ENCODE results near the gene ACSF2.
"Not testable (repeated sequence)": the region's sequence is repeated elsewhere in the genome, so short reads cannot be mapped to it uniquely, and the experiment has no call there.

The ACSF2 gene

GRCh38 chr17:50412188-50412732 is 13.8 kb upstream of the ACSF2 start:
- DNase-seq (ENCODE audit: low read depth): no peak

DNA sequence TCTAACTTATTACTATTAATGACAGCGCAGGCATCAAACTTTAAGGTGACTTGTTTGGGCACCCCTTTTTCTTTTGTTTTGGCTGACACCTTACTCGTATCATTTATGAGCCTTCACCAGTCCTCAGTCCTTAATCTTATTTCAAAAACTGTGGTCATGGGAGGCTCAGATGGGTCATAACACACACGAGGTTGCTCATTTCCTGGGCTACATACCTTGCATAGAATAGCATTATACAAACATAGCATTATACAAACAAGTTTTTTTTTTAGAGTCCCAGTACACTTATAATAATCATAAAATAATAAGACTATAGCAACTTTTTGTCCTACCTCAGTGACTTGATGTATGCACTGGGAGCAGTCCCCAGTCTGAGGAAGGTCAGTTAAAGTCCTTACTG is 11.2 kb upstream of the ACSF2 start:
- no peak for DNase-seq (ENCODE audit: low read depth)

DNA sequence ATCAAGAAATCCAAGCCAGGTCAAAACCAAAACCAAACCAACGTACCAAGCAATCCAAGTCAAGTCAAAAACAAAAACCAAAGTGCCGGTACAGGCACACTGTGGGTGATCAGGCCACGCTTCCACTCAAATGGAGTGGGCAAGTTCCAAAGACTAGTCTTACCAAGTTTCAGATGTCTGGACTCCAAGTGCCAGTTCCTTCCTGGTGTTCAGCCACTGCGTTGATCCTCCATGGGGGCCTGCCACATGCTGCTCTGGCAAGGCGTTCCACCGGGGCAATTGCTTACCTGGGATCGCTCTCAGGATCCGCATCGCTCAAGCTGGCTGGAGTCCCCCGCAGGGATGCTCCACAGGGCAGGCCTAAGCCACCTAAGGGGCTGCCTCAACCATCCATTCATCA is 6.4 kb upstream of the ACSF2 start:
- DNase-seq (ENCODE audit: low read depth): not testable (repeated sequence)

DNA sequence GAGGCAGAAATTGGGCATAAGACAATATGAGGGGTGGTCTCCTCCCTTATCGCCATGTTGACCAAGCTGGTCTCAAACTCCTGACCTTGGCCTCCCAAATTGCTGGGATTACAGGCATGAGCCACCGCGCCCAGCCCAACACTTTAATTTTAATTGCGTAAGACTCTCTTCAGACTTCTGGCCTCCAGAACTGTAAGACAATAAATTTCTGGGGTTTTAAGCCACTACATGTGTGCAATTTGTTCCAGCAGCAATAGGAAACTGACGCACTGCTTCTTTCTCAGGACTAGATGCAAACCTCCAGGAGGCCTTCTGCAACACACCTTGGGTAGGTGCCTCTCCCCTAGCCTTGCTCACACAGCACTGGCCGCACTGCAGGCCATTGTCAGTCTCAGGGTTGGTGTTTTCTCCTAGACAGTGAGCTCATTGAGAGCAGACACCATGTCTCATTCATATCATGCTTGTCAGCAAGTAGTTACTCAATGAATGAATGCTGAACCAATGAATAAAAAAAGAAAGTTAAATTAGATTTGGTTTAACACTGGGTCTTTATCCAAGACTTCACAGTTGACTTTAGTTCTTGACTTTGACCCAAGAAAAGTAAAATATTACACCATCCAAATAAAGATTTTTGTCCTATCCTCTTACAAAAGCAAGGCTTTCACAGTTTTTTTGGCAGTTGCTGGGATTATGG is 5.5 kb upstream of the ACSF2 start:
- DNase-seq (ENCODE audit: low read depth): no peak

DNA sequence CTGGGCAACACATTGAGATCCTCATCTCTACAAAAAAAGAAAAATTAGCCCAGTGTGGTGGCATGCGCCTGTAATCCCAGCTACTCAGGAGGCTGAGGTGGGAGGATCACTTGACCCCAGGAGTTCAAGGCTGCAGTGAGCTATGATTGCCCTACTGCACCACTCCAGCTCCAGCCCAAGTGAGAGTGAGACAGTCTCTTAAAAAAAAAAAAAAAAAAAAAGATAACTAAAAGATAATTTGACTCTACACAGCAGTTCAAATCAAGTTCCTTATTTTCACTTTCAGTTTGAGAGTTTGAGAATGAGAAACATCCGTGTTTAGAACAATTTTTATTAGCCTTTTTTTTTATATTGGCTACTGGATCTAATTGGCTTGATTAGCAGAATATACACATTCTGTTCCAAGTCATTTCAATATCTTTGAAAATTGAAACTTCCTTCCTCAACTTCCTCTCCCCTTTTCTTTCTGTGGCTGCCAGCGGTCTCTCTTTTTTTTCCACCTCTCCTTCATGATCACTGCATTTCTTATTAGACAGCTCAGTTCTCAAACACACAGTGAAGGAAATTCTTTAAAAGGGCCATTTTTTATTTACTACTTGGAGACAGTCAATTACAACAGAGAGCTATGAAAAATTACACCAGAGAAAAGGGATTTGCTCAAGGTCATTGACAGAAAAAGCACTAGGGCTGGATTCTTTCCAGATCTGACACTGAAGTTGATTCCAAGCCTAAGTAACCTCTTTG is 4.5 kb upstream of the ACSF2 start:
- no peak for DNase-seq (ENCODE audit: low read depth)

- DNase-seq (ENCODE audit: low read depth): no peak
These were observed 3.3 kb upstream of the ACSF2 start for GRCh38 chr17:50422738-50423137.

- DNase-seq (ENCODE audit: low read depth): no peak
These were observed 2.4 kb upstream of the ACSF2 start for GRCh38 chr17:50423553-50424159.

DNA sequence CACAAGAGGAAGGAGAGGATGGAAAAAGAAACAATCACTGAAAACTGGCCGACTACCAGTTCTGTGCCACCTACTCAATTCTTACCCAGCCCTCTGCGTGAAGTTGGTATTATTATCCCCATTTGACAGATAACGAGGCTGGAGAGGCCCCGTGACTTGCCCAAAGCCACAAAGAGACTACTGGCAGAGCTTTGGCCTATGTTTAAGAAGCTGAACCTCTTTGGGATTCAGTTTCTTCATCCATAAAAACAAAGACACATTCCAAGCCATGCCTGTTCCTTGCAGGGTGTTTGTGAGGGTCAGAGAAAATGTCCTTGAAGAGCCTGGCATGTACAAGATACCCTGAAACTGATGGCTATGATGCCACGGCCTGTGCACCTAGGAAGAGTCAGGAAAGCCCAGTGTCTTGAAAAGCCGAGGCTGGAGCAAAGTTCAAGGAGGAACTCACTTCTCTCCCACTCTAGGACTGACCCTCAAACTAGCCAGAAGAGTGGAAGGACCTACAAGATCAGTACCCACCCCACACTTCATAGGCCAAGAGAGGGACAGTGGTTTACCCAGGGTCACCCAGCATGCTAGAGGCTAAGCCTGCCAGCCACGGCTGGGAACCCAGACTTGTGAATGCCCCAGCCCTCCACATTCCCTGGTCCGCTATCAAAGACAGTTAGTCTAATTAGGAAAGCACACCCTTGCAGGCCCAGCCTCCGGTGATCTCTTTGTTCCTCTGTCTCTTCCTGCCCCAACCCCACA is 1.6 kb upstream of the ACSF2 start:
- DNase-seq (ENCODE audit: low read depth): no peak

DNA sequence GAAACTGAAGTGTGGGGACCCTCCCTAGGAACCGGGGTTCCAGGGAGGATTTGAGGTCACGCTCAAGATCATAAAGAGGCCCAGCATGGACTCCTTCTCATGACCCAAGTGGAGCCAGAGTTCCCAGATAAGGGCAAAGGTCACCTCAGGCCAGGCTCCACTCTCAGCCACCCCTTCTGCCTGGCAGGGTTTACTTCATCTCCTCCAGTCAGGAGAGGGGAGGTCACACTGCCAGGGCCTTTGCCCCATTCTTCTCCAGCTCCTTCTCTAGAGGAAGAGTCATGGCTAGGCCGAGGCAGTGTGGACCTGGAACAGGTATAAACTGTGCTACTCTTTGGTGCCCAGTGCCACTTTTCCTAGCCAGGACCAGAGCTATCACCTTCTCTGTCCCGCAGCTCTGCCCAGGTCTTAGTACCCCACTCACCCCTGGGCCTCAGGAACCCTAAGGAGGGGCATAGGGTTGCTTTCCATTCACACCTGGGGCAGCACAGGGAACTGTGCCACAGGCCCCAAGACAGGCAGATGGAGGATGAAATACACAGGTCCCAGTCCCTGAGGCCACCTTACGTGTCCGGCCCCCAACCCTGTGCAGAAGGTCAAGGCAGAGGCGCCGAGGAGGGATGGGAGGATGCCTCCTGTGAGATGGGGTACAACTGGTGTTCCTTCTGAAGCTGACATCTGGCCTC is 879 bp upstream of the ACSF2 start:
- DNase-seq (ENCODE audit: low read depth): no peak

GRCh38 chr17:50426472-50426782 is 409 bp downstream of the ACSF2 start:
- DNase-seq (ENCODE audit: low read depth): no peak

DNA sequence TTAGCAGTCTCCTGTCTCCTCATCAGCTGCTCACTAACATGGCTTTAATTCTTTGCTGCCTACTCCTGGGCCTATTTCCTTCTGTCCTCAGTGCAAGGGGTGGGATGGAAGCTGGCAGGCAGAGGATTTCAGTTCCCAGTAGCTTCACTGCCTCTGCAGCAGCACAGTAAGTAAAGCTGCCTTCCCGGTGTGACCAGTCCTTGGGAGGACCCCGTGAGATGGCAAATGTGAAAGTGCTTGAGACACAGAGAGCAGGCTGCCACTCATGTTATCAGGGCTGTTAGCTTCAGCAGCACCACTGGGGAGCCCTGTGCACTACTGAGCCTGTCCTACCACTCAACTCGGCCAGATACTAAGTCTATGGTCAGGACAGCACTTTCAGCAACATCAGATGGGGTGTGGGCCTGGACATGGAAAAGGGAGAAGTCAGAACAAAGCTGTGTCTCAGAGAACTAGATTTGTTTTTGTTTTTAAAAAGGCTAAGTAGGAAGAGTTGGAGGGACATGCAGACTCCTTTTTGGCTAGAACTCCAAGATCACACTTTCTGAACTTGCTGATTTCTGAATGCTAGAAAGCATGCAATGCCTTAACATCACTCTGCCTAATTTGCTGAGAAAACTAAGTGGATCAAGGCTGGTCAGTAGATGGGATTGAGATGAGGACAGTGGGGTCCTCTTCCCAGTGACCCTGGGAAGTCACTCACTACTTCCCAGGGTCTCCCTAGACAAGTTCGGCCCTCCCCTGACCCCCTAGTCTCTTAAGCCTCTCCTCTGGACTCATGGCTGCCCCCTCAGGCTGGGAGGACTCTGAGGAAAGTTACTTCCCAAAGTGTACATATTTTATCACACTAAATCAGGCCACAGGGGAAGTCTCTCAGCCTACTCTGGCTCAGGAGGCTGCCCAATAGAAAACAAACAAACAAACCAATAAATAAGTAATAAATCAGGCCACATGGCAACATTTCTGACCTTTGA is 1.1 kb downstream of the ACSF2 start:
- DNase-seq (ENCODE audit: low read depth): no peak

DNA sequence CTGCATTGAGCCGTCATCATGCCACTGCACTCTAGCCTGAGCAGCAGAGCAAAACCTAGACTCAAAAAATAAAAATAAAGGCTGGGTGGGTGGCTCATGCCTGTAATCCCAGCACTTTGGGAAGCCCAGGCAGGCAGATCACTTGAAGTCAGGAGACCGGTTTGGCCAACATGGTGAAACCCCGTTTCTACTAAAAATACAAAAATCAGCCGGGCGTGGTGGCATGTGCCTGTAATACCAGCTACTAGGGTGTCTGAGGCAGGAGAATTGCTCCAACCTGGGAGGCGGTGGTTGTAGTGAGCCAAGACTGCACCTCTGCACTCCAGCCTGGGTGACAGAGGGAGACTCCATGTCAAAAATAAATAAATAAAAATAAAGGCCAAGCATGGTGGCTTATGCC is 2.1 kb downstream of the ACSF2 start:
- DNase-seq (ENCODE audit: low read depth): not testable (repeated sequence)

- DNase-seq (ENCODE audit: low read depth): no peak
These were observed 2.9 kb downstream of the ACSF2 start for GRCh38 chr17:50428831-50429424.

- DNase-seq (ENCODE audit: low read depth): no peak
These were observed 3.8 kb downstream of the ACSF2 start for GRCh38 chr17:50429793-50430192.

DNA sequence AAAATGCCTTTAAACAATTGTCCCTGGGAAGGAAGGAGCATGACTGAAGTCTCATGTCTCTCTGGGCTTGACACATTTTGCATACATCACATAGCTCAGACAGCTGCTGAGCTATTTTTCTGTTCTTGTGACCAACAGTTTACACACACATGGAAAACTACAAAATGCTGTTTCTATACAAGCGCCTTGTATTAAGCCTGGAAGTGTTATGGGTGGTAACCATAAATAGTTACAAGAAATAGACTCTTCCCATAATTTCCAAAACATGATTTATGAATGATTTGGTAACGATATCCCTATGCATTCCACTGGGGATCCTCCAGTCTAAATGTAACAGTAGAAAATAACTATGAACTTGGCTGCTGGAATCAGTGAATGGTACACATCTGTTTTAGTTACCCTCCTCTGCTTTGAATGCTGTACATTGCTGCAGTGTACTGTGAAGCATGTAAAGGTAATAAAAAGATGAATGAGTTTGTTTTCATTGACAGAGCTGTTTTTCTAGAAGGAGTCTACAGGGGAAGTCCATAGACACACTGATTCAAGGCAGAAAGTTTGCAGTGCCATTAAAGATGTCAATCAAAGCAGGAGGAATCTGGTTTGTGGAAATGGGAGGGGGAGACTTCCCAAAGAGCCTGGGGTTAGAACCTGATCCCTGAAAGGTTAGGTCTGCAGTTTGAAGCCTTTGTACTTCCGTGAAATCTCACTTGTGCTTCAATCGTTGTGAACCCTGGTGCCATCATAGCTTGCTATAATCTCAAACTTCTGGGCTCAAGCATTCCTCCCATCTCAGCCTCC is 5.0 kb downstream of the ACSF2 start:
- no peak for DNase-seq (ENCODE audit: low read depth)

- DNase-seq (ENCODE audit: low read depth): no peak
These were observed 6.2 kb downstream of the ACSF2 start for GRCh38 chr17:50432125-50432762.

GRCh38 chr17:50437409-50437808 is 11.4 kb downstream of the ACSF2 start:
- DNase-seq (ENCODE audit: low read depth): no peak

- no peak for DNase-seq (ENCODE audit: low read depth)
These were observed 13.0 kb downstream of the ACSF2 start for GRCh38 chr17:50439008-50439407.

Data from activated T-cell treated with anti-CD3 and anti-CD28 coated beads for 48 hours (primary cell).